DMS53 treated with DMSO at 0.1 percent for 48 hours (cell line): ENCODE measurements around the gene SEC16A.
A peak's percentile ranks its signal among the peaks of the same experiment; 100 is the strongest.
"Not testable (repeated sequence)": the region's sequence is repeated elsewhere in the genome, so short reads cannot be mapped to it uniquely, and the experiment has no call there.

Source experiments
- DNase-seq: peaks from one replicate; lab custom pipeline; 2025; ENCODE audit not compliant: unreplicated experiment; lab: John Stamatoyannopoulos, UW

SEC16A gene

DNA sequence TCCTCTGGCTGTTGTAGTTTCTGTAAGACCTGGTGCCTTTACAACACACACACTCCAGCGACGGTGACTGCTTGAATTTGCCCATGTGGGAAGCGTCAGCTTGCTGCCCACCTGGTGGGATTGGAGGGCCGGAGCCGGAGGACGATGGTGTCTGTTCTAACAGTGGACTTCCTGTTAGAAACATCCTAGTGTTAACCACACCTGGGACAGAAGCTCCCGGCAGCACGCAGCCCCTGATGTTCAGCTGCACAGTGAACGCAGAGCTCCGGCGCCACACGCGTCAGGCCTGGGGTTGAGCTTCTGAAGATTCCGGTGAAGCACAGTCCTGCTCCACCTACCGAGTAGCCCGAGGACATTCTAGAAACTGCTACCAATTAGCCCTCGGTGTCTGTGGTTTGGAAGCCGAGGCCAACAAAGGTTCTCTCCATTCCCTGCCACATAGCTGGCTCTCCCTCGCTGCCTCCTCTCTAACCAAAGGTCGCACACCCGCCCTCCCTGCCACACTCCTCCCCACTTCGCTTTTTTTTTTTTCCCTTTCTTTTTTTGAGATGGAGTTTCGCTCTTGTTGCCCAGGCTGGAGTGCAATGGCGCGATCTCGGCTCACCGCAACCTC lies 58.0 kb downstream of the SEC16A start:
- no peak for DNase-seq

DNA sequence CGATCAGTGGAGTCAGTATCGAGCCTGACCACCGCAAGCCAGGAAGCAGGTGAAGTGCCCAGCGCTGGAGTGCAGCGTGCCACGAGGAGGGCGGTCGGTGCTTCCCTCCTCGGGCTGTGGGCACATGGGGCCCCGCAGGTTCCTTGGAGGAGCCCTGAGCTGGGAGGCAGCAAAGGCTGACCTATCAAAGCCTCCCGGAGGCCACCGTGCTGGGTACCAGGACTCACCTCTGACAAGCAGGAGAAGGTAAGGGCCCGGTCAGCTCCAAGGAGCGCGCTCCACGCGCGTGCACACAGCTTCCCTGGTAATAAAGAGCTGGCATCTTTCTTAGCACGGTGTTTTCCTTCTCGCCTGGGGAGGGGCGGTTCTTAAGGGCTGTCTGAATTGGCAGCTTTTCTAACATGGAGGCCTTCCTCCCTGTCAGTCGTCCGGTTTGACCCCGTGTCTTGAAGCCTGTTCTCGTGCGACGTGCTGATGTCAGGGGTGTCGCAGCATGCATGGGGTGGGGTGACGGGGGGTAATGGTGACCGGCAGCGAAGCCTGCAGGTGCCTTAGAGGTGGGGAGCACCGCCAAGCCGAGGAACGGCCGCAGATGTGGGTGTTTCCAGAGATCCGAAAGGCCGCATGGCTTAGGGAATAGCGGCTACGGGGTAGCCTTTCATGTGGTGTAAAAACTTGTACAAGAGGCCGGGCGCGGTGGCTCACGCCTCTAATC lies 59.3 kb downstream of the SEC16A start:
- no peak for DNase-seq

DNA sequence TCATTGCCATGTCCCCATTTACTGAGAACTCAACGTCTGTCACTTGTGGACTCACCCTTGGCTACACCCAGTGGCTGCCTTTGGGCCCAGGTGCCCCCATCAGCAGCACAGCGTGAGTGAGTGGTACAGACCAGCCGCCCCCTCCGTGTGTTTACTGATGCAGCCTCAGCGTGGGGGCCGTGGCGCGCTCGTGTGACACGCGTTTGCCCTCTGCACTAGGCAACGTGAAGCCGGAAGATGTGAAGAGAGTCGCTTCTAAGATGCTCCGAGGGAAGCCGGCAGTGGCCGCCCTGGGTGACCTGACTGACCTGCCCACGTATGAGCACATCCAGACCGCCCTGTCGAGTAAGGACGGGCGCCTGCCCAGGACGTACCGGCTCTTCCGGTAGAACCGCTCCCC lies 60.0 kb downstream of the SEC16A start:
- DNase-seq, result no peak

DNA sequence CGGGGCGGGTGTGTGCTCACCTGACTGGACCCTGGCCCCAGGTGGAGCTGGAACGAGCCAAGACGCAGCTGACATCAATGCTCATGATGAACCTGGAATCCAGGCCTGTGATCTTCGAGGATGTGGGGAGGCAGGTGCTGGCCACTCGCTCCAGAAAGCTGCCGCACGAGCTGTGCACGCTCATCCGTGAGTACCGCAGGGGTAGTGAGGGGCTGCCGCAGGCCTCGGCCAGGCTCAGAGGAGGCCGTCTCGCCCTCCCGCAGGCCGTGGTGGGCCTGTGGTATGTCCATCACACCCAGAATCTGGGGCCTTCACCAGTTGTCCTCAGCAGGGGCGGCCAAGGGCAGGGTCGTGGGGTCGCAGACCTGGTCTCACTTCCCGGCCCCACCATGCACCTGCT lies 61.0 kb downstream of the SEC16A start:
- no peak for DNase-seq

DNA sequence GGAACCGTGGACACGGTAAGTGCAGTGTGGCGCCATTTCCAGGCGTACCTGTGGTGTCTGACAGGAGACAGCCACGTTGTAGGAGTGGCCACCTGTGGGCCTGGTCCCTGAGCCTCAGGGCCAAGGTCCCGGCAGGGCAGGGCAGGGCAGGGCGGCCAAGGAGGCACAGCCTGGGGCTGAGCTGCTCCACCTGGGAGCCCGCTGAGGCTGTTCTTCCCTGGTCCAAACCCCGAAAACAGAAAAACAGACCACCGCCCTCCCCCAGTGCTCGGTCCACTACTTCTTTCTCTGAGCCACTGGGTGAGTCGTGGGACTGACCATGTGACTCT lies 63.8 kb downstream of the SEC16A start:
- DNase-seq, result no peak

DNA sequence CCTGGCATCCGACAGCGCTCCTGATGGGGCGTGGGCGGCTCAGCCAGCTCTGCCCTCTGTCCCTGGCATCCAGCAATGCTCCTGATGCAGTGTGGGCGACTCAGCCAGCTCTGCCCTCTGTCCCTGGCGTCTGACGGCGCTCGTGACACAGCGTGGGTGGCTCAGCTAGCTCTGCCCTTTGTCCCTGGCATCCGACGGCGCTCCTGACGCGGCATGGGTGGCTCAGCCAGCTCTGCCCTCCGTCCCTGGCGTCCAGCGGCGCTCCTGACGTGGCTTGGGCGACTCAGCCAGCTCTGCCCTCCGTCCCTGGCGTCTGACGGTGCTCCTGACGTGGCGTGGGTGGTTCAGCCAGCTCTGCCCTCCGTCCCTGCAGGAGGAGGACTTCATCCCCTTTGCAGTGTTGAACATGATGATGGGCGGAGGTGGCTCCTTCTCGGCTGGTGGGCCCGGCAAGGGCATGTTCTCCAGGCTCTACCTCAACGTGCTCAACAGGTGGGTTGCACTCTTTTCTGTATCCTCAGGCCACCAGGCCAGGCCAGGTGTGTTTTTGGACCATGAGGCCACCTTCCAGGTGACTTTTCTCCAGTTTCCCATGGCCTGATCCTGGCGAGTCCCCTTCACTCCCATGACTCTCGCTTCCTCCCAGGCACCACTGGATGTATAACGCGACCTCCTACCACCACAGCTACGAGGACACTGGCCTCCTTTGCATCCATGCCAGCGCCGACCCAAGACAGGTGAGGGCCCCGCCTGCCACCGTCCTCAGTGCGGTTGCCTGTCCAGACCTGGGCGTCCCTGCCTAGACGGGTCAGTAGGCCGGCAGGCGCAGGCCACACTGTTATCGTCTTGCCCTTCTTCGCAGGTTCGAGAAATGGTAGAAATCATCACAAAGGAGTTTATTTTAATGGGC lies 64.4 kb downstream of the SEC16A start:
- no peak for DNase-seq

DNA sequence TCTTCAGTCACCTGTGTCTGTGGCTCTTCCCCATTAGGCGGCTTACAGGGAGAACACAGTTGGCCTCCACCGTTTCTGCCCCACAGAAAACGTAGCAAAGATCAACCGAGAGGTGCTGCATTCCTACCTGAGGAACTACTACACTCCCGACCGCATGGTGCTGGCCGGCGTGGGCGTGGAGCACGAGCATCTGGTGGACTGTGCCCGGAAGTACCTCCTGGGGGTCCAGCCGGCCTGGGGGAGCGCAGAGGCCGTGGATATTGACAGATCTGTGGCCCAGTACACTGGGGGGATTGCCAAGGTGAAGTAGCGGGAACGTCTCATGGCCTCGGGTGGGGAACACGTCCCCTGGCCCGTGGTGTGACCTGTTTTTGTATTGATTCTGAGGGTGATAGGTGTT lies 65.9 kb downstream of the SEC16A start:
- no peak for DNase-seq

DNA sequence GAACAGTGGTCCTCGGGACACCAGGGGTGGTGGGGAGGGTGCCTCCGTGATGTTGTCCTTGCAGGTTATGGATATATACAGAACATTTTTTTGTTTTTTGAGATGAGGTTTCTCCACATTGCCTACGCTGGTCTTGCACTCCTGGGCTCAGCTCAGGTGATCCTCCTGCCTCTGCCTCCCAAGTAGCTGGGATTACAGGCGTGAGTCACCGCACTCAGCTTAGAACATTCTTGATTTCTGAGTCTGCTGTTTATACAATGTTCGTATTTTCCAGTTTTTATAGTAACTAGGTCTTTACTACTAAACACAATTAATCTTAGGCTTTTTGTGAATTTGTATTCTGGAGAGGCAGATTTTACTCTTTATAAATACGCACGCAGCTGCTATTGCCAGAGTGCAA lies 66.4 kb downstream of the SEC16A start:
- DNase-seq, result no peak

DNA sequence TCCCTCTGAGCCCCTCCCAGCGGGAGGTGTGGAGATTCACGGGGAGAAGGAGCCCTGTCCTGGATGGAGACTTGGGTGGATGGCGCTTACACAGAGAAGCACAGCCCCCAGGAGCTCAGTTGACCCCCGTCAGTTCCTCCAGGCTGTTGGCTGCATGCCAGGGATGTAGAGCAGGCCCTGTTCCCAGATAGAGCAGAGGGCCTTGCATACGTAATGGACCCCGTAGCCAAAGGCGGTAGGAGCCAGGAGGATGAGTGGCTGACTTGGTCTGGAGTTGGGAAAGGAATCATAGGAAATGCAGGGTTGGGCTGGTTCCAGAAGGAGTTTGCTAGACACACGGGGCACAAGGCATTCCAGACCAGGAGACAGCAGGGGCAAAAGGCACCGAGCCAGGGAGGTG lies 69.9 kb downstream of the SEC16A start:
- no peak for DNase-seq

DNA sequence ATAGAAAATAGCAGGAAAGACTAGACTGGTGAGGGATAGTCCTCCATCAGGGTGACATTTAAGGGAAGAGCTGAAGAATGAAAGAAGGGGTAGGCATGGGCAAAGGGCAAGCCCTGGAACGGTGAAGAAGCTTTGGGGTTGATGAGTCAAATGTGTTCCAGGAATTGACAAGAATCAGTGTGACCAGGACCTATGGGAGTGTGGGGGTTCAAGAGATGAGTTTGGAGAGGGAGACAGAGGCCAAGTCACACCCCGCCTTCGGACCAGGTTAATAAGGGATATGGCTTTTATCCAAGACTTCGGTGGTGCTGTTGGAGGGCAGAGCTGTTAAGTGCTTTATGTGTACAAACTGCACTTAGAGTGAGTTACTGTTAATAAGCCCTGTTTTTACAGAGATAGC lies 71.5 kb downstream of the SEC16A start:
- no peak for DNase-seq

DNA sequence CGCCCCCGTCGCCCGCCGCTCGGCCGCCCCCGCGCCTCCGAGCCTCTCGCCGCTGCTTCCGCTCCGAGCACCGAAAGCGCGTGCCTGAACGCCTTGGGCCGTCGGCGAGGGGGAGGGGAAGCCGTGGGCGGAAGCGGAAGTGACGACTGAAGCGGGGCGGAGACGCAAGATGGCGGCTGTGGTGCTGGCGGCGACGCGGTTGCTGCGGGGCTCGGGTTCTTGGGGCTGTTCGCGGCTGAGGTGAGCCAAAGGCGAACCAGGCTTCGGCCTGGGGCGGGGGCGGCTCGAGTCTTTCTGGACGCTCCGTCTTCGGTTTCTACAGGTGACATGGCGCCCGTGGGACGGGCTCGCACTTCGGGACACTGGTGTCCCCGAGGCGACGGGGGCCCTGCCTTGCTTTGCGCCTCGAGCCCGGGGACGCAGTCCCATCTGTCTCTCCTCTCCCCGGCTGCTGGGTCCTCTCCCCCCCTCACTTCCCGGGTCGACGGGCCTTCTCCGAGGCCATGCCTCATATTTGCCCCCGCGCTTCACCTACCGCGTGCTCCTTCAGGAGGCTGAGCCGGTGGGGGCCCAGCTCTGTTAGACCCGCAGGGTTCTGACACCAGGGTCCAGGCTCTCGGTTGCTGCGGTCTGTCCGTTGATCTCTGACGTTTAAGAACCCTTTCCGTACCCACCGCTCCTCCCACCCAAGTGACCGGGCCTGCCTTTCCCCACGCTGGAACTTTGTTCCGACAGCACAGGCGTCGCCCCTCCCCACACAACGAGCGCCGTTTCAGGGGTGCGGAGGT lies 72.1 kb downstream of the SEC16A start, which contains the start of the genes ENTR1 and PMPCA:
TSS of gene ENTR1 (minus strand) at position 115 of the 788 bp plus-strand sequence. CDS start 217 bp downstream, outside the sequence.
TSS of gene PMPCA (plus strand) at position 159 of the 788 bp plus-strand sequence. CDS start at position 170, 11 bp downstream.
- DNase-seq, result peak; percentile 53

DNA sequence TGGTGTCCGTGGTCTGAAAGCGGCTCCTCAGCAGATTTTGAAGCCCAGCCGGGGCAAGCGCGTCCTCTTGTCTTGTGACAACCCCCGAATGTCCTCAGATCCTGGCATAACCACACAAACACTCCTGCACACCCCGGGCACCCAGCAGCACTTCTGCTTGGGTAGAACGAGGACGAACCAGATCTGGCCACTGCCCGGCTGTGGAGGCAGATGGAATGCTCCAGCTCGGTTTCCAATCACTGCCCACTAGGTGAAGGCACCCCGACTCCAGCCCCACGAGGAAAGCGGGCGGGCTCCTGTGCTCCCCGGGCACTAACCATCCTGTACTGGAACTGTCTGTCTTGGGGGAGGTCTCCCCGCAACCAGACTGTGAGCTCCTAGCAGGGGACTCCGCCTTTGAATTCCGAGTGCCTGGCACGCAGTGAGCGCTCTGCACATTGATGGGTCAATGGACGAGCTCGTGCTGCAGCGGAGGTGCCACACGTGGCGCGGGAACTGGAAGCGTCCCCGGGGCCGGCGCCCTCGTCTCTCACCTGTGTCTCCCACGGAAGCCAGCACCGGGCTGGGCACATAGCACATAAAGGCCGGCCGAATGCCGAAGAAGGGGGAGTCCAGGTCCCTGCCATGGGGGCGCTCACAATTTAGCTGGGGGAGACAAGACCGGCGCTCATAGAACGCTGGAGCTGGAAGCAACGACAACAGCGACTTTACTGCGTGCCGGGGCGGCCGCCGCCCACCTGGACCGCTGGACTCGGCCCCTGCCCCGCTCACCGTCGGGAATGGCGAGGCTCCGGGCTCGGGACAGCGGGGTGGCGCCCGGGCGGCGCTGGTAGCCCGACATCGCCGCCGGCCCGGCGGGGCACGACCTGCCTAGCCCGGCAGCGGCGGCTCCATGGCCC lies 73.0 kb downstream of the SEC16A start:
- DNase-seq, result no peak

DNA sequence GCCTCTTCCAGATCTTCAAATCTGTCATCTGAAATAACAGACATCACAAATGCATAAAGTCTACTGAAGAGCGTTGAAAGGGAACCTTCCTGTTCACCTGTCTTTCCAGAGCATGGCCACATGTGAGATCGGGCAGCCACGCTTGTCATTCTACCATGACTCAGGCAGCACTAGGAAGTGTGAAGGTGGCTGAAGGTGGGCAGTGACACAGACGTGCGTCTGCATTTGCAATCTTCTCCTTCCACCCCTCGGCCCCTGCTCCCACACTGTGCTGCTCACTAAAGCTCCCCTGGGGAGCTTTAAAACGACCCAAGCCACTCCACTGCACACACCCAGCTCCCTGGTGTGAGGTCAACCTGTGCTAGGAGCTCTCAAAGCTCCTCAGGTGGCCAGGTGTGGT lies 74.9 kb downstream of the SEC16A start:
- DNase-seq, result no peak

DNA sequence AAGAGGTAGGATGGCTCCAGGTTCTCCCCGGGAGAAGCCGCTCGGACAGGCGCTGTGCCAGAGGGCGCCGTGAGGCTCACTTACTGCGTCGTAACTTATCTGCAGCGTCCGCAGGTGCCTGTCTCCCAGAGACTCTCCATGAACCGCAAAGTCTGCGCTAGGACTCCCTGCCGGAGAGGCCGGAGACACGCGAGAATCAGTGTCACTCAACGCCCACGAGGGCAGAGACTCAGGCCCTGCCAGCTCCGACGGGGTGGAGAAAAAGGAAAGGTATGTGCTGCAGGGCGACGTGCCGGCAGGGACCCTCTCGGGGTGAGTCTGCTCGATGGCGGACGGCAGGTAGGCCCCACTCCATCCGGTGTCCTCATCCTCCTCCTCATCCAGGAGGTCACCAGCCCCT lies 75.8 kb downstream of the SEC16A start:
- DNase-seq, result not testable (repeated sequence)

DNA sequence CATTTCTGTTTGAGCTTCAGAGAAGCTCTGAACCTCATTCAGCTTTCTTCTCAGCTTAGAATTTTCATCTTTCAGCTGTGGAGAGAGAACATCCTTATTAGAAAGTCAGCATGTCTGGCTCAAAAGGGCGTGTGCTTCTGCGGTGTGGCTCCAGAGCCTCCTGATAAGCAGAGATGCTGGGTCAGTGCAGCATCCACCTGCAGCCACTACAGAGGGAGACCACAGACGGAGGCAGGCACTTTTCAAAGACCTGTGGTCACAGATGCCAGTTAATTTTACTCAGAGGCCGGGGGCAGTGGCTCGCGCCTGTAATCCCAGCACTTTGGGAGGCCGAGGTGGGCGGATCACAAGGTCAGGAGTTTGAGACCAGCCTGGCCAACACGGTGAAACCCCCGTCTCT lies 76.9 kb downstream of the SEC16A start:
- not testable (repeated sequence) for DNase-seq

DNA sequence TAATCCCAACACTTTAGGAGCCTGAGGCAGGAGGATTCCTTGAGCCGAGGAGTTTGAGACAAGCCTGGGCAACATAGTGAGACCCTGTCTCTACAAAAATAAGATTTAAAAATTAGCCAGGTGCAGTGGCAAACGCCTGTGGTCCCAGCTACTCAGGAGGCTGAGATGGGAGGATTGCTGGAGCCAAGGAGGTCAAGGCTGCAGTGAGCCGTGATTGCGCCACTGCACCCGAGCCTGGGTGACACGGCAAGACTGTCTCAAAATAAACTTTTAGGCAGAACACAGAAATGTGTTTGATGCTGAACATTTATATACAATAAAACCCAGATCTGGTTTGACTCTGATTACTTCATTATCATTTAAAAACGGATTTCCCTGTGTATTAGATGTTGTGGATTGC lies 77.4 kb downstream of the SEC16A start:
- no peak for DNase-seq

DNA sequence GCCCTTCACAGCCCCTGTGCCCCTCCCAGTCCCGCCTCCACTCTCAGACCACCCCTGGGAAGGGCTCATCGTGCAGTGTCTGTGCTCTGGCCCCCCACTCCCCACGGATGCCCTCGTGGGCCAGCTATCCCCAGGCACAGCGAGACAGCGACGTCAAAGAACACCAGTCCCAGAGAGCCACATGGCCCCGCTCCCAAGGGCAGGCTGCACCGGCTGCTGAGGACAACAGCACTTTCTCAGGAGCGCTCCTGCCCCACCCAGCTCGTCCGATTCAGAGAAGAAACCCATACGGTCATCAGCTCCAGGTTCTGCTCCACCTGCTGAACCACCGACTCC lies 78.1 kb downstream of the SEC16A start:
- DNase-seq, result no peak

DNA sequence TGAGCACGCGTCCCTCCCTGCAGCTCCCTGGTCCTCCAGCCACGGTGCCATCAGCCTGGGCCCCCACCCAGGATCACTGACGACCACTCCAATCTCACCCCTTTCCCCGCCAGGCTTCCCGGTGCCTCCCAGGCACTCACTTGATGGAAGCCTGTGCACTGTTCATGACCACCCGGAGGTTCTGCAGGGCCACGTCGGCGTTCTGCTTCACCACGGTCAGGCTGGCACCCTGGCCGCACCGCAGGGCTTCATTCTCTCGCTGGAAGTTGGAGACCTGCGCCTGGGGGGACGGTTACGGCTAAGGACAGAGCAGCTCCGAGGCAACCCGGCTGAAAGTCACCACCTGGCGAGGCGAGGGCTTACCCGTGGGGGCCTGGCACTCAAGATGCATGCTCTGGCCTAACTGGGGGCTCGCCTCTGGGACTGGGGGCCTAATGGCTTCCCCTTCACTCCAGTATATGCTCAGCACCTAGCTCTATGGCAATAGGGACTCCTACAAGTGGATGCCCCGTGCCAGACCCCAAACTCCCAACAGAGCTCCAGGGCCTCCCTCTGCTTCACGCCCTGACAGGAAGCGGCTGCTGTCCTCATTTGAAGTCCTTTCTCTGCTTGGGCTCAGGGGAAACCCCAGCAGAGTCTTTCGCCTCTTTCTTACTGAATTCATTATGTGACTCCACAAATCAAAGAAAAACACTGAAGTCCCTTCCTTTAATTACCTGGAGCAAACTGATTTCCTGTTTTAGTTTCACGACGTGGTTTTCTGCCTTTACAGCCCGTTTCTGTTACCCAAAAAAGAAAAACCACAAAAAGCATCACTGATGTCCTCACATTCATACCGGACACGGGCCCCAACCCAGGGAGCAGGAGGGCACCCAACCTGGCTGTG lies 78.7 kb downstream of the SEC16A start:
- no peak for DNase-seq

DNA sequence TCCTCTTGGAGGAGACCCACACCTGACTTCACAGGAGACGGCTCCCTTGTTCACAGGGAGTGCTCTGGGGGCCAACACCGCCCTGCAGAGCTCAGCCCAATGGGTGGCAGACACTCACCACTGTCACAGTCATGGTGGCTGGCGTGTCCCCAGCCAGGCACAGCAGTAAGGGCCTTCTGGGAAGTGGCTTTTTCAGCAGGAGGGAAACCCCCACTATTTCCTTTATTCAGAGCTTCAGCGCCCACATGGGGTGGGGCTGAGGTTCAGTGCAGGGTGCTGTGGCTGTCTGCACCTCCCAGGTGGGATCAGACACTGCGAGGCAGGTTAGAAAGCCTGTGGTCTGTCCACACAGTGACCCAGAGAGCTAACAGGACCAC lies 79.3 kb downstream of the SEC16A start:
- DNase-seq, result no peak
